H1 (cell line): ENCODE results near the gene TAF12. TPM values are rescaled to one million over a fixed set of nuclear protein-coding genes. Genes with fewer than 3 reads are reported as not detected.

Experiments
- CHD2 ChIP-seq: IDR thresholded peaks from 2 replicates; pipeline ENCODE4 v1.6.1; 2012; ENCODE audit warnings: low read length, improper control_type of control experiment
- CREB1 ChIP-seq: IDR thresholded peaks from 2 replicates; pipeline ENCODE4 v1.6.1; 2012; ENCODE audit warnings: inconsistent platforms
- JUND ChIP-seq: IDR thresholded peaks from 2 replicates; pipeline ENCODE4 v1.6.1; 2011; ENCODE audit warnings: mild to moderate bottlenecking, improper control_type of control experiment, low read length
- POLR2A ChIP-seq, 2 experiments: IDR thresholded peaks; 1 replicate in 1 of 2; 2 replicates in 1 of 2; pipeline ENCODE4 v1.6.1; 2011; ENCODE audit warnings: low read depth in 2 of 2, low read length in 2 of 2, mild to moderate bottlenecking in 2 of 2; ENCODE audit errors: control extremely low read depth in 1 of 2
- POLR2AphosphoS5 ChIP-seq: IDR thresholded peaks from 2 replicates; pipeline ENCODE4 v1.6.1; 2011; ENCODE audit warnings: low read depth, low read length
- SIN3A ChIP-seq, 2 experiments: IDR thresholded peaks in 1 of 2; conservative IDR thresholded peaks in 1 of 2; 2 replicates each; pipeline ENCODE4 v1.6.1; 2011 to 2012; ENCODE audit warnings: low read length in 2 of 2, improper control_type of control experiment in 1 of 2, low read depth in 1 of 2, mild to moderate bottlenecking in 1 of 2
- SP4 ChIP-seq: IDR thresholded peaks from 2 replicates; pipeline ENCODE4 v1.6.1; 2012; ENCODE audit warnings: low read length, inconsistent platforms
- TAF7 ChIP-seq: optimal IDR thresholded peaks from 2 replicates; pipeline ENCODE3; 2011; ENCODE audit warnings: low read depth, mild to moderate bottlenecking, inconsistent platforms, low read length, moderate library complexity, borderline replicate concordance
- TBP ChIP-seq: IDR thresholded peaks from 2 replicates; pipeline ENCODE4 v1.6.1; 2011; ENCODE audit warnings: low read depth, low read length, improper control_type of control experiment
- polyA plus RNA-seq, 7 experiments: library from polyadenylated mRNA; depleted of rRNA in 3 of 7; stranded (reverse) in 5 of 7; unstranded in 2 of 7; fragments of >200 nt in 5 of 7; fragments of 200-250 nt in 2 of 7; gene quantifications; 1 replicate in 5 of 7; 2 replicates in 1 of 7; 4 replicates in 1 of 7; pipeline versions ENCODE4 v1.2.1 to v1.2.3, GENCODE V29; 2011 to 2013; ENCODE audit warnings: missing spikeins in 2 of 7, mixed read lengths in 2 of 7
- total RNA-seq: library from RNA; stranded (reverse); fragmentation: NEBNext Ultra II Directional; extraction: Animal tissue kit (Norgen Biotek cat#: 25700); gene quantifications from 2 replicates; pipeline ENCODE4 v1.2.1, GENCODE V29; 2021
- TF ChIP-seq, protein P1 (sequence below), 3 experiments: IDR thresholded peaks; 1 replicate in 2 of 3; 2 replicates in 1 of 3; pipeline versions ENCODE4 v1.5.1 to v1.6.1; 2011; ENCODE audit warnings: low read length in 3 of 3, mild to moderate bottlenecking in 3 of 3, inconsistent platforms in 2 of 3, low read depth in 1 of 3, moderate library complexity in 1 of 3; ENCODE audit not compliant: insufficient read depth in 1 of 3; ENCODE audit errors: control extremely low read depth in 1 of 3
- TF ChIP-seq, protein P2 (sequence below): IDR thresholded peaks from 2 replicates; pipeline ENCODE4 v1.6.1; 2012; ENCODE audit warnings: inconsistent platforms
- TF ChIP-seq, protein P3 (sequence below): IDR thresholded peaks from 2 replicates; pipeline ENCODE4 v1.6.1; 2012; ENCODE audit warnings: low read length, inconsistent platforms

TAF12 gene
- total and polyA plus RNA-seq, 2 of the 8 experiments (the other 6 are each of a cell fraction or from before 2014, with no cell fraction given), result 25.1 to 27.2 TPM

DNA sequence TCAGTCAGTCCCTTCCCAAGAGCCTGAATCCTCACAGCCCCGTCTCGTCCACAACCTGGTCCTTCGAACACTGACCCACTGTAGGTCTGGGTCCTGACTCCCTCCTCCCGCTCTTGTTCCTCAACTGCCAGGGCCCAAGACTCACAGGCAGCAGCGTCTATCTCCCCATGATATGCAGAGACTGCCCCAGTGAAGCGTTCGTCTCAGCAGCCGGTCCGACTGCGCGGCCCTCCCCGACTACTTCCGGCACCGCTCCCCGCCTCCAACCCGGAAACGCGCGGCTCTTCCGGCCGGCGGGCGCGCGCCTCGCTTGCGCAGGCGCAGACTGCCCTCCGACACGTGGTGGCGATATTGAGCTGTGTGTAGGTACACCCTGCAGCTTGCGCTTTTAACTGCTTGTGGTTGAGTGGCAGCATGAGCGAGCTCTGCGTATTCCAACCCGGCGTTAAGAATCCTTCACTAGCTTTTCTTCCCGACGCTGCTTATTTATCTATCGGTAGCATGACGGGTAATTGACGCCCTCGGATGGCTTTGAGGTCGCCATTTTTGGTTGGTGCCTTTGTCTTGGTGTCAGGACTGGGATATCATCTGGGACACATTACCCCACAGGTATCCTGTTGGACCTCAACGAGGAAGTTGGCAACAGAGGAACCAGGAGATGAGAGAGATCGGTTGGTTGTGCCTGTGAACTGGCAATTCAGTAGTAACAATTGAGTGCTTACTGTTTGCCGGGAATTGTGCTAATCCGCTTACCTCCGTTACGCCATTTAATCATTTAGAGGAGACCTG, at the start of gene TAF12 (continued):
- TF ChIP-seq, protein P1, sequence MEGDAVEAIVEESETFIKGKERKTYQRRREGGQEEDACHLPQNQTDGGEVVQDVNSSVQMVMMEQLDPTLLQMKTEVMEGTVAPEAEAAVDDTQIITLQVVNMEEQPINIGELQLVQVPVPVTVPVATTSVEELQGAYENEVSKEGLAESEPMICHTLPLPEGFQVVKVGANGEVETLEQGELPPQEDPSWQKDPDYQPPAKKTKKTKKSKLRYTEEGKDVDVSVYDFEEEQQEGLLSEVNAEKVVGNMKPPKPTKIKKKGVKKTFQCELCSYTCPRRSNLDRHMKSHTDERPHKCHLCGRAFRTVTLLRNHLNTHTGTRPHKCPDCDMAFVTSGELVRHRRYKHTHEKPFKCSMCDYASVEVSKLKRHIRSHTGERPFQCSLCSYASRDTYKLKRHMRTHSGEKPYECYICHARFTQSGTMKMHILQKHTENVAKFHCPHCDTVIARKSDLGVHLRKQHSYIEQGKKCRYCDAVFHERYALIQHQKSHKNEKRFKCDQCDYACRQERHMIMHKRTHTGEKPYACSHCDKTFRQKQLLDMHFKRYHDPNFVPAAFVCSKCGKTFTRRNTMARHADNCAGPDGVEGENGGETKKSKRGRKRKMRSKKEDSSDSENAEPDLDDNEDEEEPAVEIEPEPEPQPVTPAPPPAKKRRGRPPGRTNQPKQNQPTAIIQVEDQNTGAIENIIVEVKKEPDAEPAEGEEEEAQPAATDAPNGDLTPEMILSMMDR (IDR thresholded peaks at IDR 0.05; ENCODE audit: control extremely low read depth in 1 of 3, insufficient read depth in 1 of 3, low read depth in 1 of 3, low read length in 3 of 3), result peak; percentile 52 to 59 (median 59)
- TF ChIP-seq SIN3A (conservative IDR thresholded peaks at IDR 0.05 in 1 of 2, IDR thresholded peaks at IDR 0.05 in 1 of 2; ENCODE audit: low read depth in 1 of 2, low read length in 2 of 2) (peak; percentile 25 to 77; a peak in 1 of 4 replicates), POLR2AphosphoS5 (peak; percentile 88), CHD2 (no peak; the same call in 1 of the 2 replicates), SP4 (0 out of 2 replicates have a peak, but pooled peaks have one; percentile 59), CREB1 (no peak), POLR2A (IDR thresholded peaks at IDR 0.05; ENCODE audit: control extremely low read depth in 1 of 2, low read depth in 2 of 2, low read length in 2 of 2) (peak; percentile 92 to 94), TBP (peak; percentile 89), JUND (peak; percentile 52; the same call in 1 of the 2 replicates), TAF7 (peak; percentile 87)
- TF ChIP-seq, protein P2, sequence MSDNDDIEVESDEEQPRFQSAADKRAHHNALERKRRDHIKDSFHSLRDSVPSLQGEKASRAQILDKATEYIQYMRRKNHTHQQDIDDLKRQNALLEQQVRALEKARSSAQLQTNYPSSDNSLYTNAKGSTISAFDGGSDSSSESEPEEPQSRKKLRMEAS, result peak; percentile 96
- TF ChIP-seq, protein P3, sequence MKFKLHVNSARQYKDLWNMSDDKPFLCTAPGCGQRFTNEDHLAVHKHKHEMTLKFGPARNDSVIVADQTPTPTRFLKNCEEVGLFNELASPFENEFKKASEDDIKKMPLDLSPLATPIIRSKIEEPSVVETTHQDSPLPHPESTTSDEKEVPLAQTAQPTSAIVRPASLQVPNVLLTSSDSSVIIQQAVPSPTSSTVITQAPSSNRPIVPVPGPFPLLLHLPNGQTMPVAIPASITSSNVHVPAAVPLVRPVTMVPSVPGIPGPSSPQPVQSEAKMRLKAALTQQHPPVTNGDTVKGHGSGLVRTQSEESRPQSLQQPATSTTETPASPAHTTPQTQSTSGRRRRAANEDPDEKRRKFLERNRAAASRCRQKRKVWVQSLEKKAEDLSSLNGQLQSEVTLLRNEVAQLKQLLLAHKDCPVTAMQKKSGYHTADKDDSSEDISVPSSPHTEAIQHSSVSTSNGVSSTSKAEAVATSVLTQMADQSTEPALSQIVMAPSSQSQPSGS, result 0 out of 2 replicates have a peak, but pooled peaks have one; percentile 48
